ENCODE results near the gene FSTL5. TPM values are rescaled to one million over a fixed set of nuclear protein-coding genes. Genes with fewer than 3 reads are reported as not detected.
"Not testable (repeated sequence)": the region's sequence is repeated elsewhere in the genome, so short reads cannot be mapped to it uniquely, and the experiment has no call there.

FSTL5 gene
- 1 to 10 TPM in 3 of 4 donors, under 1 TPM in 1; 0.74 to 3.1 (median 2.5) TPM for polyA plus RNA-seq (ENCODE audit: insufficient read length in 4 of 4)

DNA sequence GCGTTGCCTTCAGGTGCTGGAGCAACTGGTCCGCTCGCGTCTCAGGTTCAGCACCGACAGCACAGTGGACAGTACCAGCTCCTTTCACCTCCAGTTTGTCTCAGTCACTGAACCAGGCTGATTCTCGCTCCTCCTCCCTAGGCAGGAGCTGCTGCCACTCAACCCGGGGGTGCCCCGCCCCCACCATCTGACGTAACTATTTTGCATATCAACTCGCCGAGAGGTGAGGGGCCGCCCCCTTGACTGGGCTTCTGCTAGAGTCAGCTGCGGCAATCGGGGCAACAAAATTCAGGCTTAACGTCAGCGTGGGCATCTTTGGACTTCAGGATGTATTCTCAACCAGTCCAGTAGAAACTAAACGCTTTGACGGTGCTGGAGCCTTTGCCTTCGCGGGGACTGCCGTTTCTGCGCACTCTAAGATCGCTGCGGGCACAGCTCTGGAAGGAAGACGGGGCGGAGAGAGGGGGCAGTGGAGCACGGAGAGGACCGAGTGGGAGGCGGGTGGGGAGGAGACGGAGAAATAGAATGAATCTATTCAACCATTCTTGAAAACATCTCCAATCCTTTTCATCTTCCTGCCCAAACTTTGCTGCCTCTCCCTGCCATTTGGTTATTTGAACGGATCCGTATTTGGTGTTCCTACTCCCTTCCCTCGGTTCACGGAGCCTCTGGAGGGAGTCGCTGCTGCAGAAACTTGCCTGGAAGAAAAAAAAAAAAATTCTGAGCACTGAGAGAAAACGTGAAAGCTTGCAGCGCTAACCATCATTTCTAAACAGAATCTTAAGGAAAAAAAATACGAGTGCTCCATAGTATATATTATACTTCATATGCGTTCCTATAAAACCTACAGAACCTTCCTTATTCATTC lies at the start of gene FSTL5:
FSTL5 (minus strand) TSS at position 109 of the 868 bp plus-strand sequence. CDS start 52,604 bp downstream, outside the sequence.
- peak; percentile 46 to 71 (median 56) for DNase-seq (ENCODE audit: low read depth in 4 of 4, low spot score in 3 of 4)

GRCh38 chr4:162209706-162210105 lies 45.9 kb upstream of the FSTL5 start:
- no peak for DNase-seq (ENCODE audit: low read depth in 4 of 4, low spot score in 3 of 4)

DNA sequence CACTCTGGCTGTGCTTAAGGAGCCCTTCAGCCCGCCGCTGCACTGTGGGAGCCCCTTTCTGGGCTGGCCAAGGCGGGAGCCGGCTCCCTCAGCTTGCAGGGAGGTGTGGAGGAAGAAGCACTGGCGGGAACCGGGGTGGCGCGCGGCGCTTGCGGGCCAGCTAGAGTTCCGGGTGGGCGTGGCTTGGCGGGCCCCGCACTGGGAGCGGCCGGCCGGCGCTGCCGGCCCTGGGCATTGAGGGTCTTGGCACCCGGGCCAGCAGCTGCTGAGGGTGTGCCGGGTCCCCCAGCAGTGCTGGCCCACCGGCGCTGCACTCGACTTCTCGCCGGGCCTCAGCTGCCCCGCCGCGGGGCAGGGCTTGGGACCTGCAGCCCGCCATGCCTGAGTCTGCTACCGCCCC lies 39.7 kb upstream of the FSTL5 start:
- DNase-seq (ENCODE audit: low read depth in 4 of 4, low spot score in 3 of 4), result not testable (repeated sequence)

- no peak for DNase-seq (ENCODE audit: low read depth in 4 of 4, low spot score in 3 of 4)
Observed at GRCh38 chr4:162201673-162202072, 37.9 kb upstream of the FSTL5 start.

- DNase-seq (ENCODE audit: low read depth in 4 of 4, low spot score in 3 of 4), result no peak
Observed at GRCh38 chr4:162170509-162170908, 6.7 kb upstream of the FSTL5 start.

- DNase-seq (ENCODE audit: low read depth in 4 of 4, low spot score in 3 of 4), result no peak
Observed at GRCh38 chr4:162164906-162165510, 1.2 kb upstream of the FSTL5 start.

GRCh38 chr4:162162672-162163071 lies 1.1 kb downstream of the FSTL5 start:
- no peak for DNase-seq (ENCODE audit: low read depth in 4 of 4, low spot score in 3 of 4)

- no peak for DNase-seq (ENCODE audit: low read depth in 4 of 4, low spot score in 3 of 4)
Observed at GRCh38 chr4:162157241-162157640, 6.6 kb downstream of the FSTL5 start.

- DNase-seq (ENCODE audit: low read depth in 4 of 4, low spot score in 3 of 4), result no peak
Observed at GRCh38 chr4:162154862-162155540, 8.8 kb downstream of the FSTL5 start.

GRCh38 chr4:162151850-162152249 lies 11.9 kb downstream of the FSTL5 start:
- no peak for DNase-seq (ENCODE audit: low read depth in 4 of 4, low spot score in 3 of 4)

DNA sequence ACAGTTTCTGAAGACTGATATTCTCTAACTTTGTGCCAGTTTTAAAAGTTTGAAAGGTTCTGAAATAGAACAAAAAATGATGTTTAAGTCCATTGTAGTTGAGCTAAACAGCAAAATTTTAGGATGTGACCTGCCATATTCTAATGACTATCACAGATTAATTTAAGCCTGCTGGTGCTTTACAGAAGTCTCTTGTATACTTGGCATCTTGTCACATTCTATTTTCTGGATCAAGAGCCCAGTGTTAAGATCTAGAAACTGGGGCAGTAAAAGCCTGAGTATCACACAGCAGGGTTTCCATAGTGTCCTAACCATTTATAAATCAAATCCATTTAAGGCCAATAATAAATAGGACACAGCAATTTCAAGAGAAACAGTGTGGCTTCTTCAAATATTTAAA lies 12.4 kb downstream of the FSTL5 start:
- DNase-seq (ENCODE audit: low read depth in 4 of 4, low spot score in 3 of 4), result no peak

GRCh38 chr4:162149644-162150043 lies 14.2 kb downstream of the FSTL5 start:
- no peak for DNase-seq (ENCODE audit: low read depth in 4 of 4, low spot score in 3 of 4)

DNA sequence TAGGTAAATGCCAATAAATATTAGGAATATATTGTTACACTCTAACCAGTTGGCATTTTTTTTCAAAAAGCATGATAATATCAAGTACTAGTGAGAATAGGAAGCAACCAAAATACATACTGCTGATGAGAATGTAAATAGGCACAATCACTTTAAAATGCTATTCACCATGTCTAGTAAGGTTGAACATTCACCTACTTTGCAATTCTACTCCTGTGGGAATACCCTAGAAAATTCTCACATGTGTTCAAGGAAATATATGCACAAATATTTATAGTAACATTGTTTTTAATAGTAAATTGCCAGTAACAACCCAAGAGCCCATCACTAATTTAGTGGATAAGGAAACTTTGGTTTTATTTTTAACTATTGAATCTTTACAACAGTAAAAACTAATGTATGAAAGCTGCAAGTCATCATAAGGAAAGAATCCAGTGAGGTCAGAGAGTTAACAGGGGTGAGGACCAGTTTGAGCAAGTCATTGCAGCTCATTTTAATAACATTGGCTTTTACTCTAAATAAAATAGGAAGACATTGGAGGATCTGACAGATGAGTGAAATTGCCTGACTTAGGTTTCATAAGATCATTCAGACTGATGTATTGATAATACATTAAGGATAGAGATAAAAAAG lies 23.6 kb downstream of the FSTL5 start:
- DNase-seq (ENCODE audit: low read depth in 4 of 4, low spot score in 3 of 4), result no peak

DNA sequence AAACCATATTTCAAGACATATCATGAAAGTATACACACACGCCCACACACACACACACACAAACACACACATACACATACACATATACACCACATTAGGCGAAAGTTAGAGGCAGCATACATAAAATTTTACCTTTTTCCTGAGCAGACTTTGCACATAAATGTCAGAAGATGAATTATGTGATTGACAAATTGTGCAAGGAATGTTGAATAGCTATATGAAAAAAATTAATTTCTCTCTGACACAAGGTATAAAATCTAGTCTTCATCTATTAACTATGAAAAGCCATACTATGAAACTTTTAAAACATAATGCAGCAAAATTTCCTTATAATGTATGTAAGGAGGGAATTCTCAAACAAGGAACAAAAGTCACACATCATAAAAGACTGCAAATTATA lies 24.4 kb downstream of the FSTL5 start:
- no peak for DNase-seq (ENCODE audit: low read depth in 4 of 4, low spot score in 3 of 4)

DNA sequence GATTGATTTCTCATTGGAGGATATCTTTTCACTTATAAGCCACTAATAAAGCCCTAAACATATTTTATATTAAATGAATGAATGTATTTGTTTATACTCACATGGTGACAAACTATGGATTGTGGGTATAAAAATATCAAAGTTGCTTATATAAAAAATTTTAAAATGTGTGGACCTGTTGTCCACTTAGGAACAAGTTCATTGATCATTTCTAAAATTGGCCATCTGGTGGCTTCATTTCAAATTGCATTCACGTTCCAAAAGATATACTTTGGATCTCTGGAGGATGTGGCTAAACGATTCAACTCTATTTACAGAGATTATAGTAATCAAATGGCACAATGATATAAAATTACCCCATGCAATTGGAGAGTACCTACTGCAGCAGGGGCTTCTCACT lies 32.5 kb downstream of the FSTL5 start:
- no peak for DNase-seq (ENCODE audit: low read depth in 4 of 4, low spot score in 3 of 4)

GRCh38 chr4:162126729-162127128 lies 37.1 kb downstream of the FSTL5 start:
- no peak for DNase-seq (ENCODE audit: low read depth in 4 of 4, low spot score in 3 of 4)

DNA sequence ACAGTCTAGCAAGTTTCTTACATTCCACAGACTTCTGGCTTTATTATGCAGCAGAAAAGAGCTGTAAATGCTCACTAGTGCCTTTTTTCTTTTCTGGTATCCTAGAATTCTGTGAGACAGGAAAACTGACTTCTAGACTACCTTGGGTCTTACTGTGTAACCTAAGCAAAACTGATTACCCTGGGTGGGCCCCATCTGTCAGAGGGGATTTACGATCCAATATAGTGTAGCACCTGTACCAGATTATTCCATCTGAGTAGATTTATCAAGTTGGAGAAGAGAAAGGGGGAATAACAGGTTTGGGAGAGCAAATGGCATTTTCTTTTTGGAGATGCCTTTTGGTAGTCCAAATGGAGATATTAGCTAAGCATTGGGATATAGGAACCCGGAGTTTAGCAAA lies 46.7 kb downstream of the FSTL5 start:
- DNase-seq (ENCODE audit: low read depth in 4 of 4, low spot score in 3 of 4), result no peak

DNA sequence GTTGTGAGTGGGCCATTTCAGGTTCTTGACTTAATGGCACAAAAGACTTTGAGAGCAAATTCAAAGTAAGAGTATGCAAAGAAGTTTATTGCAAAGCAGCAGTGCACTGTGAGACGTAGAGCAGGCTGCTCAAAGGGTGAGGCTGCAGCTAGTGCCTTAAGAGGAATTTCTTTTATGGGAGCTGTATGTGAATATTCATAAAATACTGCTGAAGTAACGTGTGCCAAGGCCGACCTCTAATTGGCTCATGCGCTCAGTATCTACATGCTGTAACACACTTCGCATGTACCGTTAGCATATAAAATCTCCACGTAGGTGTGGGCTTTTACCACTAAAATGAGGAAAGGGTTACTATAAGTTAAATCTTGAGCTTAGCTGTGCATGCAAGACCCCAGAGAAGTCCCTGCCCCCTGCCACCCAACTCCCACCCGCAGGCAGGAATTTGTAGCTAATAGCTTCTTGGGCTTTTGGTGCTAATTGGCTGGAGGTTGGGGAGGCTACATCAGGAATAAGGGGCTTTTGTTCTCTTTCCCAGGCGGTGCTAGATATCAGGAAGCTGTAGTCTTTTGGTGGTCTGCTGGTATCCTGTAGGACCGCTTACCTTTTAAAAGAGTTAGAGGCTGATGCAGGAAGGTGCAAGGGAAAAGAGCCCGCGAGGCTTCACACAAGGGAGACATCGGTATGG lies 47.6 kb downstream of the FSTL5 start:
- DNase-seq (ENCODE audit: low read depth in 4 of 4, low spot score in 3 of 4), result no peak

- no peak for DNase-seq (ENCODE audit: low read depth in 4 of 4, low spot score in 3 of 4)
Observed at GRCh38 chr4:162115333-162115732, 48.5 kb downstream of the FSTL5 start.

GRCh38 chr4:162111078-162111477 lies 52.7 kb downstream of the FSTL5 start:
- DNase-seq (ENCODE audit: low read depth in 4 of 4, low spot score in 3 of 4), result no peak

All from left renal pelvis (tissue), 4 donors.